Measurements from ENCODE around the gene CD300LG. TPM values are rescaled to one million over a fixed set of nuclear protein-coding genes. Genes with fewer than 3 reads are reported as not detected.
"Not testable (repeated sequence)": the region's sequence is repeated elsewhere in the genome, so short reads cannot be mapped to it uniquely, and the experiment has no call there.

CD300LG gene
- total RNA-seq, 4 donors from 2014 or later: 4.0 to 12.9 (median 8.1) TPM

- peaks cover 0 to 23% (median 0%) of the 10 kb centered on the region in 4 donors for H3K4me1 ChIP-seq
- WGBS, 2 donors: 74 to 77% methylated on average over 4 of the region's 4 CpGs
- TF ChIP-seq POLR2A (IDR thresholded peaks at IDR 0.05) (no peak), EP300 (IDR thresholded peaks at IDR 0.05) (no peak)
- TF ChIP-seq, protein P1, sequence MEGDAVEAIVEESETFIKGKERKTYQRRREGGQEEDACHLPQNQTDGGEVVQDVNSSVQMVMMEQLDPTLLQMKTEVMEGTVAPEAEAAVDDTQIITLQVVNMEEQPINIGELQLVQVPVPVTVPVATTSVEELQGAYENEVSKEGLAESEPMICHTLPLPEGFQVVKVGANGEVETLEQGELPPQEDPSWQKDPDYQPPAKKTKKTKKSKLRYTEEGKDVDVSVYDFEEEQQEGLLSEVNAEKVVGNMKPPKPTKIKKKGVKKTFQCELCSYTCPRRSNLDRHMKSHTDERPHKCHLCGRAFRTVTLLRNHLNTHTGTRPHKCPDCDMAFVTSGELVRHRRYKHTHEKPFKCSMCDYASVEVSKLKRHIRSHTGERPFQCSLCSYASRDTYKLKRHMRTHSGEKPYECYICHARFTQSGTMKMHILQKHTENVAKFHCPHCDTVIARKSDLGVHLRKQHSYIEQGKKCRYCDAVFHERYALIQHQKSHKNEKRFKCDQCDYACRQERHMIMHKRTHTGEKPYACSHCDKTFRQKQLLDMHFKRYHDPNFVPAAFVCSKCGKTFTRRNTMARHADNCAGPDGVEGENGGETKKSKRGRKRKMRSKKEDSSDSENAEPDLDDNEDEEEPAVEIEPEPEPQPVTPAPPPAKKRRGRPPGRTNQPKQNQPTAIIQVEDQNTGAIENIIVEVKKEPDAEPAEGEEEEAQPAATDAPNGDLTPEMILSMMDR (IDR thresholded peaks at IDR 0.05): no peak
Observed at GRCh38 chr17:43864161-43864984, 17.4 kb downstream of the CD300LG start.

DNA sequence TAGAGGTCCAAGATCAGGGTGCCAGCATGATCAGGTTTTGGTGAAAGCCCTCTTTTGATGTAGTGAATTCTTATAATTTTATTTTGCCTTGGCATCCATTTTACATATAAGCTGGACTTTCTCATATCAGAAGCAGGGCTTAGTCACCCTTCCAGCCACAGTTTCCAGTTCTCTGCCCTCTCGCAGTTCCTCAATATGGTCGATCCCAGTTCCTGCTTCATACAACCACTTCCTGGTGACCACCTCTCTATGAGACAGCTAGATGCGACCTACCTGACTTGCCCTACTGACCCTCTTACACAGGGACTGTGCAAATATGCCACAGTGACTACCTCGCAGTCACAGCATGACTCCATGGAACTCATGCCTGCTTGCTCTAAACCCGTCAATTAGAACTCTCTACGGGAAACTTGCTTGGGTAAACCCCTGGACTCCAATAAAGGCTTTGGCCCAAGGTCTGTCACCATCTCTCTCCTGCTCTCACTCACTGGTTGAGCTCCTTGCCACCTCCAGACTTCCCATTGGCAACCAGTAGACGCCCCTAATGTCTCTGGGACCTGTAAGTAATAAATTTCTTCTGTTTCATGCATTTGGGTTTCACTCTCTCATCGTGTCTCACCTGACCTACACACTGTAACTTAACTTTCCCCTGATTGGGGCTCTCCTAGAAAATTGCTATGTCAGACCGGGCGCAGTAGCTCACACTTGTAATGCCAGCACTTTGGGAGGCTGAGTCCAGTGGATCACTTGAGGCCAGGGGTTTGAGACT is 21.4 kb downstream of the CD300LG start:
- H3K9me3 ChIP-seq: no peaks in the 10 kb centered on the region
- WGBS, 2 donors: 90 to 91% methylated on average over 10 of the region's 10 CpGs
- H3K4me1 ChIP-seq: no peaks in the 10 kb centered on the region
- H3K4me3 ChIP-seq: no peak overlapping the region
- no peak overlapping the region for H3K27ac ChIP-seq
- no peaks in the 10 kb centered on the region for H3K36me3 ChIP-seq
- TF ChIP-seq POLR2A (IDR thresholded peaks at IDR 0.05) (no peak), EP300 (IDR thresholded peaks at IDR 0.05) (no peak)
- TF ChIP-seq, protein P1 (IDR thresholded peaks at IDR 0.05): no peak
- H3K27me3 ChIP-seq: peaks cover 0 to 3% of the 10 kb centered on the region in 2 donors
- DNase-seq (ENCODE audit: low spot score in 2 of 2): no peak

More at GRCh38 chr17:43864161-43864984, 17.4 kb downstream of the CD300LG start:
- H3K36me3 ChIP-seq: no peaks in the 10 kb centered on the region
- H3K27me3 ChIP-seq: no peaks in the 10 kb centered on the region
- no peak overlapping the region for H3K4me3 ChIP-seq
- H3K9me3 ChIP-seq: no peaks in the 10 kb centered on the region
- DNase-seq (ENCODE audit: low spot score in 2 of 2): no peak
- H3K27ac ChIP-seq: no peak overlapping the region

GRCh38 chr17:43869031-43869430 is 22.1 kb downstream of the CD300LG start:
- H3K4me3 ChIP-seq; H3K27me3 ChIP-seq; H3K9me3 ChIP-seq; DNase-seq (ENCODE audit: low spot score in 2 of 2); H3K36me3 ChIP-seq; H3K27ac ChIP-seq; H3K4me1 ChIP-seq: not testable (repeated sequence)
- WGBS, 2 donors: 78 to 81% methylated on average over 6 of the region's 6 CpGs

DNA sequence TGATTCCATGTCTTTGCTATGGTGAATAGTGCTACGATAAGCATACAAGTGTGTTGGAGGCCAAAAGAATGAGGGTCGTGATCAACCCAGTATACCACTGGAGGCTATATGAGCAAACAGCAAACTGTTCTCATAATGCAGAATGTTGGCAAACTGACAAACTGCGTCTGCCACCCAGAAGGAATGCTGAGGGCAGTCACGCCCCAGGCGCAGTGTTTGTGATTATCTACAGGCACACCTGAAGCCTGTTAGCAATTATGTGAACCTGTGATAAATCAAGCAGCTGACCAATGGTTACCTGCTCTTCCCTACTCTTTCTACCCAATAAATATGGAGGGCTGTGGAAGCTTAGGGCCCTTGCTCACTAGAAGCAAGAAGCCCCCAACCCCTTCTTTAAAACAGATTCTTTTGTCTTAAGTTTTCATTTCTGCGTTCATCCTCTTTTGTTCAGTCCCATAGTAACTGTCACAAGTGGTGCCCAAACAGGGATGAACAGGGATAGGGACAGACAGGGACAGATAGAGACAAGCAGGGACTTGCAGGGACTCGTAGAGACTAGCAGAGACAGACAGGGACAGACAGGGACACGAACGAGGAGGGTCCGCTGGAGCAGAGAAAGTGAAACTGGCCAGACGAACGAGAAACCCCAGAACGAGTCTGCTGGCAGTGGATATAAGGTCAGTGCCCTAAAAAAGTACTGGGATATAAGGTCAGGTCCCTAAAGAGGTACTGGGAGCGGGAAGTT is 25.1 kb downstream of the CD300LG start:
- DNase-seq (ENCODE audit: low spot score in 2 of 2): no peak
- Histone ChIP-seq H3K36me3 (no peaks in the 10 kb centered on the region), H3K27ac (peak overlapping the region in 1 of 4 donors; percentile 26), H3K4me3 (peak overlapping the region in 2 of 4 donors; percentile 12 to 26), H3K9me3 (no peaks in the 10 kb centered on the region), H3K4me1 (no peaks in the 10 kb centered on the region), H3K27me3 (peaks cover 0 to 3% of the 10 kb centered on the region in 2 donors)
- TF ChIP-seq POLR2A (IDR thresholded peaks at IDR 0.05): no peak
- TF ChIP-seq, protein P1 (IDR thresholded peaks at IDR 0.05): no peak
- no peak for TF ChIP-seq EP300 (IDR thresholded peaks at IDR 0.05)
- 59 to 61% methylated on average over 14 of the region's 14 CpGs for WGBS, 2 donors

GRCh38 chr17:43873091-43873490 is 26.1 kb downstream of the CD300LG start:
- no peak overlapping the region for H3K4me3 ChIP-seq
- no peak for TF ChIP-seq EP300 (IDR thresholded peaks at IDR 0.05)
- no peak for TF ChIP-seq POLR2A (IDR thresholded peaks at IDR 0.05)
- TF ChIP-seq, protein P1 (IDR thresholded peaks at IDR 0.05): no peak
- H3K9me3 ChIP-seq: no peaks in the 10 kb centered on the region
- DNase-seq (ENCODE audit: low spot score in 2 of 2): no peak
- peaks cover 0 to 3% of the 10 kb centered on the region in 2 donors for H3K27me3 ChIP-seq
- H3K4me1 ChIP-seq: no peaks in the 10 kb centered on the region
- no peak overlapping the region for H3K27ac ChIP-seq
- H3K36me3 ChIP-seq: no peaks in the 10 kb centered on the region
- 58 to 69% methylated on average over 5 of the region's 5 CpGs for WGBS, 2 donors
